Middle frontal gyrus (tissue), 1 donor: ENCODE data around the gene CEBPE.

Experiments
- DNase-seq: peaks from one replicate; pipeline ENCODE4 v3.0.0-alpha.2; 2015; ENCODE audit warnings: low spot score; ENCODE audit errors: extremely low spot score

The CEBPE gene

DNA sequence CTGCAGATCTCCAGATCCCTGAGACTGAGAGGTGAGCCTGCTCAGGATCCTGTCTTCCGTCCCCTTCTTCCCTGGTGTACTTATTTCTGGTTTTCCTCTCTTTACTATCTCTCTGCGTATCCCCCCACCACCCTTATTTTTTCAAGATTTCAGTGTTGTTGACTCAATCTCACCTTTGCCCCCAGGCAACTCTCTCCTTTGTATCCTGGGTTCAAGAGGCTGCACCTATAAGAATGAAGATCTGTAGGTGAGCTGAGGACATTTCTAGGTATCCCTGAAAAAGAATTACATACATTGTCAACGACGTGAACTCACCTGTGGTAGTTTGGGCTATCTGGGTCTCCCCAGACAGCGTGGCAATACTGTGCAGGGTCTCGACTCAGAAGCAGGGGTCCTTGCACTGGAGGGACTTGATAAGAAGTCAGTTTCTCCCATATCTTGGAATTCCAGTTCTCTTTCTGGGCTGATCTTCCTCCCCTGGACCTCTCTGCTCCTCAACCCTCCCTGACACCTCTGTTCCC is 14.9 kb downstream of the CEBPE start:
- DNase-seq, result no peak

DNA sequence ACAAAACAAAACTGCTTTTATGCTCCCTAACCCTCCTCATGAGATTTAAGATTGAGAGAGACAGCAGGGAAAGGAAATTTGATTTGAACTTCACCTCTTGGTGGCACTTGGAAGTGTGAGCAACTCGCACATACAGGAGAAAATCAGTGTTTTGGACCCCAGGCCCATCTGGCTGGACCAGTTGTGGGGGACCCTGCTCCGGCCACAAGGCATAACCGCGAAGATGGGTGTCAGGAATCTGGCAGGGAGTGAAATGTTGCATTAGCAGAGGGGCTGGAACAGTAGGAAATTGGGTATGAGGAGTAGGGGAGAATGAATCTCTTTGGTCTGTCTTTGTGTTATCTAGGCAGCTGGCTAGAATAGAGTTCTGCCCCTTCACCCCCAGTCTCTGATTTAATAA is 15.5 kb downstream of the CEBPE start:
- no peak for DNase-seq

DNA sequence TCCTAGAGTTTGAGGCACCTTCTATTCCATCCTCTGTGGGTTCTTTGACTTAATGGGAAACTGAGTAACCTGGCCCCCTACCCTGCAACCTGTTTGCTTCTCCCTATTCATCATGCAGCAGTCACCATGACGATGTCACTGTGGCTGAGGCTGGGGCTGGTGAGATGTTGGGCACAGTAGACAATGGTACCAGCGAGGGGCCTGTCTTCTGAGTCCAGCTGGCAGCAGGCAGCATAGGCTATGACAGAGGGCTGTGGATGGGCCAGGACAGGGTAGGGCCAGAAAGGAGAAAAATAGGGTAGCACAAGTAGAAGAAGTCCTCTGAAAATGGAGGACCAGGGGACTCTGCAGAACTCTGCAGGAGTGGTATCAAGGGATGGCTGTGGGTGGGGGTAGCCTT is 16.3 kb downstream of the CEBPE start:
- DNase-seq, result no peak

DNA sequence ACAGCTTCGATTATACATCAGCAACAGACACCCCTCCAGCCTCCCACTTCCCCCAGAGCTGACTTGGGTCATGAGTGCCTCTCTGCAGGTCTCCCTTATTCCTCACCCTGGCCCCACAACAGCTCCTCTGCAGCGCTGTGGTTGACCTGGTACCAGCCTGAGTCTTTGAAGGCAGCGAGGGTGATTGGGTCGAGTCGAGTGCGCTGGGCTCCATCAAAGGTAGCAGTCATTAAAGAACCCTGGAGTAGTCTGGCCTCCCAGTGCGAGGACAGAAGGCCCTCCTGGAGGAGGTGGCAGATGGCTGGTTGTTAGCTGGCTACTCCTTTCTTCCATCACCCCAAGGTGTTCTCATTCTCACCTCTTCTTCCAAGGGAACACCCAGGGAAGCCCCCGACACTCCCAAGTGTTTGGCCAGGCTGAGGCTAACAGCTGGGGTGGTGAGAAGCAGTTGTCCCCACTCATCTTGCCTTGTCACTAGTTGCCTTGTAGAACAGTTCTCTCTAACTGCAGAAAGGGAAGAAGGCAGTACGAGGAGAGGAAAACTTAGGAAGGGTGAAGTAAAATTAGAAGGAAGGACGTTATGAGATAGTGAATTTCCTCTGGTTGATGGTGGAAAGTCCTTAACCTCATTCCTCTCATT is 16.9 kb downstream of the CEBPE start:
- DNase-seq, result no peak

DNA sequence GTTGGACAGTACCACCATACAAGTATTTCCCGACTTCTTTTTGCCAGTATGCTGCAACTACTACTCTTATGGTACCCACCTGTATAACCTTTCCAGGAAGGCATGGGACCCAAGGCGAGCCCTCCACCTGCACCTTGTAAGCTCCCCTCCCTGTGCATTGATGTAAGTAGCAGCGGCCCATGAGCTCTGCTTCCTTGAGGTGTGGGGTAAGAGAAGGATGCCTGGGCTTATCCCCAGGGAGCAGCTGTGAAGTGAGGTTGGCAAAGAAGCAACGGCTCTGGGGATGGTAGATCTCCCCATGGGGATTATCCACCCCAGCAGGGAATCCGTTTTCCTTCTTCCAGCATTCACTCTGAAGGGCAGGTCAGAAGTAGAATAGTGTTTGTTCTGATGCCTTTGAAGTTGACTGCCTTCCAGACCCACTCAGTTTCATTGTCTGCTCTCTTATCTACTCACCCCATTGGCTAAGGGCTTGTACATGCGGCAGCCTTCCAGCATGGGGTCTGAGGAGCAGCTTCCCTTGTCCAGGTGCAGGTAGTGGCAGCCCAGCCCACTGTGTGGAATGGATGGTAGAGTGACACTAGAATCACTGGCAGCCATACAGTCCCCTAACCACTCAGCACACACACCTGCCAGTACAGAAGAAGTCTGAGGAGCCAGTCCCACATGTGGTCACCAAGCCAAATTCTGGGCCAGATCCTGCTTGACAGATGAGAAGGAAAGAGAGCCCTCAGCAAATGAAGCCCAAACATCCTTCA is 17.7 kb downstream of the CEBPE start:
- no peak for DNase-seq

DNA sequence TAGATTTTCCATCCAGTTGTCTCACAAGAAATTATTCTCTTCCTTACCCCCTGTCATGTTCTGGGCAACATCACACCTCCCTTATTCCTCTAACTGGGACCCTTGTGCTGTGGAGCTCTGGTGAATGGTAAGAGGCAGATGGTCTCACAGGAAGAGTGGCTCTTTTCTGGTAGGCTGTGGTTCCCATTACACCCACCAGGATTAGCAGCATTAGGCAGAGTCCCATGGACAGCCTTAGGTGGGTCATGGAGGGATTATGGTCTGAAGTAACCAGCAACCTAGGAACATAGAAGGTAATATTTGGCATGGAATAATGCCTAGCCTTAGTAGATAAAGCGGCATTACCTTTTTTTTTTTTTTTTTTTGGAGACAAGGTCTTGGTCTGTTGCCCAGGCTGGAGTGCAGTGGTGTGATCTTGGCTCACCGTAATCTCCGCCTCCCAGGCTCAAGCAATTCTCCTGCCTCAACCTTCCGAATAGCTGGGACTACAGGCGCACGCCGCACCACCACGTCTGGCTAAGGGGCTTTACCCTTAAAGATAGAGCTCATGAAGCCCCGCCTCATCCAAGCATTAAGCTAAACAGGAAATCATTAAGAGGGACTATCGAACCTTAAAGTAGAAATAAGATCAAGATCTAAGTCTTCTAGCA is 19.7 kb downstream of the CEBPE start:
- no peak for DNase-seq

DNA sequence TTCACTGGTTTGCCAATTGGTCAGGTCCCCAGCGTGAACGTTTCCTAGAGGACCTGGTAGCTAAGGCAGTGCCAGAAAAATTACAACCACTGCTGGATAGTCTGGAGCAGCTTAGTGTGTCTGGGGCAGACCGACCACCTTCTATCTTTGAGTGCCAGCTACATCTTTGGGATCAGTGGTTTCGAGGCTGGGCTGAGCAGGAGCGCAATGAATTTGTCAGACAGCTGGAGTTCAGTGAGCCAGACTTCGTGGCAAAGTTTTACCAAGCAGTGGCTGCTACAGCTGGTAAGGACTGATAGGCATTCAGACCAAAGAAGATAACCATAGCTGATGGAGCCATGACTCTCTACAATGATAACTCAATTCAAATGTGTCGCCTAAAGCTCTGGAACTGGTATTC is 21.3 kb downstream of the CEBPE start:
- DNase-seq, result no peak

DNA sequence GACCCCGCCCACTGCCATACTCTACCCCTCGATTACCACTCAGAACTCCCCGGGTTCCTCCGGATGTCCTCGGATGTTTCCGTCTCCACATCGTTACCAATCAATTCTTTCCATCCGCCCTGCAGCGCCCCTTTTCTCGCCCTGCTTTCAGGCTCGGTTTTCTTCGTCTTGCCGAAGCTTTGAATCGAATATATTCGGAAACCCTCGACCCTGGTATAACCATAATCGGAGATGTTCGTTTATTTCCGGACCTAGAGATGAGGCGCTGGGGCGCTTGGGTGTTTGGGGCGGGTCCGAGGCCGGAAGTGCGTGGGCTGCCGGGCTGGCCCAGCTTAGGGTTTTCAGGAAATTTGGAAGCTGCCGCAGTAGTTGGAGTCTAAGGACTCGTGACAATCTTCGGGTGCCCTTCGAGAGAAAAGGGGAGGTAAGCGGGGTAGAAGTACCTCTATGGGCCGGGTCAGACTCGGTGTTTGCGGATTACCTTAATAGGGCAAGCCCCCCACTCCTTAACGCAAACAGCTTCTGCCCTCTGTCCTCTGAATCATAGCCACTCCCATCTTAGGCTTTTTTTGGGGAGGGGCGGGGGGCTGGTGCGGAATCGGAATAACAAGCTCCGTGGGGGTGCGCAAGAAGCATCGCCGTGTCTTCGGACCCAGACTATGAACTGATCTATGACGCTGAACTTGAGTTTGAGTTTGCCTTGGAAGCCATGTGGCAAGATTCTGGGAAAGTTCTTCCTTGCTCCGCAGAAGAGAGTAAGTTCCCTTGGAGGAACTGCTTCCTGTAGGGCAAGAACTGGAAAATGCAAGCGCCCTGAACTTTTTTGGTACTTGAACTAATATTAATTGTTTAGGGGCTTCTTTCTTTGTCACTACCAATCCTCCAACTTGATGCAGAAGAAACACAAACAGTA is 23.6 kb downstream of the CEBPE start, which contains the start of gene C14orf119:
Gene C14orf119, plus strand, starts transcription at position 310 of the 913 bp plus-strand sequence. CDS start 2,154 bp downstream, outside the sequence.
- DNase-seq, result peak; percentile 100

DNA sequence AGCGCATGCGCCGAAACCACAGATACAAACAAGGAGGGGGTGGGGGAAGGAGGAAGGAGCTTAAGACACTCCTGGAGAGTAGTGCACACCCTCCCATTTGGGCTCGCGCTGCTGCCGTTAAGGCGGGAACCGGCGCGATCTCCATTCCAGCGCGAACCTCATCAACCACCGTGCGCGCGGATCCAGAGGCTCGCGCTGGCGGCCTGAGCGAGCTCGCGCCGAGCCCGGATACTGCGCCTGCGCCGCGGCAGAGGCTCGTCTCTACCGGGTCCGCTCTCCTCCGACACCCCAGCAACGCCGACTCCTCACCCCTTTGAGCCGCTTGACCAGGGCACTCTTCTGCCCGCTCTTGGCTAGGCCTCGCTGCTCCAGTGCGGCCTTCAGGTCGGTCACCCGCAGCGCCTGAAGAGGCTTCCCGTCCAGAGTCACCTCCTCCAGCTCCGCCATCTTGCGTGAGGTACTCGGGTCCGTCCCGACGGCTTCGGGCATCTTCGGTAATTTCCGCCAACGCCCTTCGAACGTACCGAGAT is 24.3 kb downstream of the CEBPE start, which contains the start of gene ACIN1:
Gene ACIN1, minus strand, starts transcription at position 471 of the 530 bp plus-strand sequence. Its CDS starts 24 bp downstream, at position 447.
- peak; percentile 17 for DNase-seq

DNA sequence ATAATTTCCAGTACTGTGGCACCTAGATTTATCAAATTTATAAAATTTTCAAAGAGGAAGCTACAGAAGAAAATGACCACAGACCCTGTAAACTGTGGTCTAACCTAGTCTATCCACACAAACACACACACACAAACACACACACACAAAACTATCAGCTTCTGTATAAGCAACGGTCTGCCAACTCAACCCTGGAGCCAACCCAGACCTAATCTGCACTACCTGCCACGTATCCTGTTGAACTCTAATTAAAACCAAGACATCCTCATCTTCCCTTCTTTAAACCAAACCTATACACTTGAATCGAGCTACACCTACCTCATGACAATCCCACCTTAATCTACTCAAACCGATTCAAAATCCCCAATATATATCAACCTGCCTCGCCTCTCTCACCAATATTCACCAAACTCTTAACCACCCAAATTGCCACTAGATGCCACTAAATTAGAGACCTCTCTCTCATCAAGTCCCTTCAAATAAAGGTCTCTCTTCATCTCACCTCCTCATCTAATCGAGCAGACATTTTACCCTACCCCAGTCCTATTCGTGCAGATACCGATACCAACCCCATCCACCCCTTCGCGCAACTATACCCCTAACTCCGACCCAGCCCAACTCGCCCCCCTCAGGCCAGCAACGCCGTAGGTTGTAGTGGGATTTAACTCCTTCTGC is 24.9 kb downstream of the CEBPE start:
- DNase-seq, result no peak

DNA sequence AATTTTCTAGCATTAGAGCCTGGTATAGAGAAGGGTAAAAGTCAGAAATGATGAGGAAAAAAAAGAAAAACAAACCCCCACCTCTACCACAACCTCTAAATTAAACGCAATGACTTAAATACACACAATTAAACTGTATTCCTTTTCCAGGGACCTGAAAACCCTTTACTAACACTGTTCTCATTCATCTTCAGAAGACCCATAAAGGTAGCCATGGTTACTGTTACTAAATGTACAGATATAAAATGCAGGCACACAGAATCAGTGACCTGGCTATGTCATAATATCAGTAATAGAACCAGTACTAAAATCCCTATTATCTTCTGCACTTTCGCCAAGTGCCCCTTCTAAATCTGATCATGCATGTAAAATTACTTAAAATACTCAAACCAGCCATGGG is 25.5 kb downstream of the CEBPE start:
- DNase-seq, result no peak

DNA sequence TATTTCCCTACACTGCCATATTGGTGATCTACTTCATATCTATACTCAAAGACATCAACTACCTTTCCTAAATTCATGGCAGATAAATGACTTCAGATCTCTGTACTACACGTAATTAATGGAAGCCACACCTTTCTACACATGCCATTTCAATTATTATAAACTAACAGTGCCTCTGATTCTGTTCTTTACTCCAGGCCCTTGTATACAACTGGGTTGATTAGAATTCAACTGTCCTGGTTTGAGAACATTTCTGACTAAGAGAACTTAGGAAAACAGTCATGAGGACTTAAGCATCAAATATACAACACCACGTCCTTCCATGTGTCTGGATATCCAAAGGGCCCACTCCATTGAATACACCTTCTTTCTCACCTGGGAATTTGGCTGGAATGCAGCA is 26.0 kb downstream of the CEBPE start:
- DNase-seq, result no peak

DNA sequence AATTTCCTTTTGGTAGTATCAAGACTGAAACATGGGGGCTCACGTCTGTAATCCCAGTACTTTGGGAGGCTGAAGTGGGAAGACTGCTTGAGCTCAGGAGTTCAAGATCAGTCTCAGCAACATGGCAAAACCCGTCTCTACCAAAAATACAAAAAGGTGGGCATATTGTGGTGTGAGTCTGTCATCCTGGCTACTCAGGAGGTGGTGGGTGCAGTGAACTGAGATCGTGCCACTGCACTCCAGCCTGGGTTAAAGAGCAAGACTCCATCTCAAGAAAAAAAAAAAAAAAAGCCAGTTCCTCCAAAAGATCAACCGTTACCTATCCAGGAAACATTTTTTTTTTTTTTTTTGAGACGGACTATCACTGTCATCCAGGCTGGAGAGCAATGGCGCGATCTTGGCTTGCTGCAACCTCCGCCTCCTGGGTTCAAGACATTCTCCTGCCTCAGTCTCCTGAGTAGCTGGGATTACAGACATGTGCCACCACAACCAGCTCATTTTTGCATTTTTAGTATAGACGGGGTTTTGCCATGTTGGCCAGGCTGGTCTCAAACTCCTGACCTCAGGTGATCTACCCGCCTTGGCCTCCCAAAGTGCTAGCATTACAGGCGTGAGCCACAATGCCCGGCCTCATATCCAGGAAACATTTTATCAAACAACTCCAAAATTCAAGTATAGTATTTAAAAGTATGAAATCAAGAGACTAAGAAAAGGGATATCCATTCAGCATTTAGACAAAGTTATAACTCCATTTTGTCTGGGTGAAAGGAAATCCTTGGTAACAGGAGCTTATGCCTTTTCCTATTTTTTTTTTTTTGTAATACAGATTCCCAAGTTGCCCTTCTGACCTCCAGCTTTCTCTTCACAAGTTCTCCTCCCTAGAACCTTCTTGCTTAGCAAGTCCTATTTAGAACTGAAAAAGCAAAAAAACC is 27.5 kb downstream of the CEBPE start:
- DNase-seq, result no peak

DNA sequence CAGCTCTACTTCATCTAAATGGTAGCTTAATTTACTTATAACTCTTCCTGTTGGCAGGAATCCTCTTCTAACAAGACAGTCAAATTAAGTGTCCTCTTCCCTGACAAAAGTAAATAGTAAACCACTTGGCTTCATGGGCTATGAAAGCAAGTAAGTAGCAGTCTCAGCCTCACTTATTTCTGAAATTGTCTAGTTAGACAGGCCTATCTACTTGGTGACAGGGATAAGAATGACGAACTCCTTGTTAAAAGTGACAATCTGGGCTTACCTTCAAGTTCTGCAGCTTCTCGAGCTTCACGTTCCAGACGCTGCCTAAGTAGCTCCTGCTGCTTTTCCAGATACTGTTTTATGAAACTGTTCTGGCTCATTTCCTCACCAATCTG is 28.8 kb downstream of the CEBPE start:
- no peak for DNase-seq

DNA sequence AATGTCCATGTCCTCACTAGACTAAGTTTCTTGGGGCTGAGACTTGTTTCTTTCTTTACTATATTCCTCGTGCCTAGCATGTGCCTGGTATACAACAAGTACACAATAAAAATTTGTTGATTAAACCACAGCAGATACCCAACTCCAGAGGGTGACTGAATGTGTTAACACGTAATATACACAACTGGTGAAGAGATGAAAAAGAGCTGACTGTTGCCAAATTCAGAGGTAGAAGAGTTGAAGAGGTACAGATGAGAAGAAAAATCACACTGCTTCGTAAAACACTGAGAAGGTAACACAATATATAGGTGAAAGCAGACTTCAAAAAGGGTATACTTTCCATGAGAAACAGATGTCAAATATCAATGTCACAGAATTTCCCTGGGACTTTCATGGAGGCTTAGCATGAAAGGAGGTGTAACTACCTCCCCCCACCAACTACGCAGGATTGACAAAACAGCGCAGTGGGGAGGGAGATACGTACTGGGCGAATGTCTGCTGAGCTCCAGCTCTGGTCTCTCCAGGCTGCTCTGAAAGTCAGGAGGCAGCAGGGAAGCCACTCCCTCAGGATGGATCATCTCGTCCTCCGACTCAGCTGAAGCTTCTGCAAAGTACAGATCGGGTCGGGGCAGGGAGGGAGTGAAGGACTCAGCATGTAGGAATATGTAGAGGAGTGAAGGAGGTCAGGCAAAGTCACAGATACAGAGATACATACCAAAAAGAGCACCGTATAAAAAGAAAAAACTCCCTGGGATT is 29.4 kb downstream of the CEBPE start:
- DNase-seq, result no peak

DNA sequence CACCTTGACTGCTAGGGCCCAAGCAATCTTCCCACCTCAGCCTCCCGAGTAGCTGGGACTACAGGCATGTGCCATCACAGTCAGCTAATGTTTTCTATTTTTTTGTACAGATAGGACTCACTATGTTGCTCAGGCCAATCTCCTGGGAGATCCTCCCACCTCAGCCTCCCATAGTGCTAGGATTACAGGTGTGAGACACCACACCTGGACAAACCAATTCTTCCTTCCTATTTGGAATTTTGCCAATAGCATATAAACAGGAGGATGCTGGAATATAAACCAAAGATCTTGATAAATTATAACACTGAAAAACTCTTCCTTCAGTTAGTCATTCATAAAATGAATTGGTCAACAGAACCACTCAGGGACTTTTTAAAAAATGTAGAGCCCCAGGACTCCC is 32.5 kb downstream of the CEBPE start:
- DNase-seq, result no peak

DNA sequence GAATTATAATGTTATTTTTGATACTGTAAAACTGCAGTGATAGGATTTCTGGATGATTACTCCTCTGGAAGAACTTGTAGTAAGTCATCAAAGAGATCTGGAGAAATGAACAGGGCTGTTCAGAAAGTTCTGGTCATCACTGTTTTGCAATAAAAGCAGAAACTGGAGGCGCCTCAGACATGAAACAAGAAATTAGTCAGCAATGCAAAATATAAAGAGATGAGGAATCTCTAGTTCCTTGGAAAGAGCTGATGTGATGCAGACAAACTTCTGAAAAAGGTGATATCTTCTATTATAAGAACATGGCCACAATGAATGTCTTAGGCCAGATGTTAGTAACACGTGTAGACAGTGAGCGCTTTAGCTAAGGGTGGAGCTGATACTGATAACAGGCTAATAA is 33.6 kb downstream of the CEBPE start:
- no peak for DNase-seq

DNA sequence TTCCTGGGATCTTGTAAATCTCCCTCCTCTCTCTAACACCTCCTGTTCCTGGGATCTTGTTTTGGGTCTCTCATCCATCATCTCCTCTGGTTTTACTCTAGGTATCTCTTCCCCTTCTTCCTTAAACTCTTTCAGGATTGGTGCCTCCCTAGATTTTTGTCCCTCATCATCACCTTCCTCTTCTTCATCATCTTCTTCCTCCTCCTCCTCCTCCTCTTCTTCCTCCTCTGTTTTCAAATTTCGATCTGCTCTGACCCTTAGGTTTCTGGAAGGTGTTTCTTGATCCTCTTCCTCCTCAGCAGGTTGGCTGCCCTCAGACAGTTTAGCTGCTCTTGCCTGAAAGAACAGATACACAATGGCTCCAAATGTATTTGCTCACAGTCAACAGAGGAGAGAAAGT is 38.6 kb downstream of the CEBPE start:
- DNase-seq, result no peak
